ENCODE data around the gene ATF1. TPM values are rescaled to one million over a fixed set of nuclear protein-coding genes. Genes with fewer than 3 reads are reported as not detected.
"Not testable (repeated sequence)": the region's sequence is repeated elsewhere in the genome, so short reads cannot be mapped to it uniquely, and the experiment has no call there.

Gene ATF1
- total RNA-seq, 1 donor from 2014 or later = 25.0 TPM

DNA sequence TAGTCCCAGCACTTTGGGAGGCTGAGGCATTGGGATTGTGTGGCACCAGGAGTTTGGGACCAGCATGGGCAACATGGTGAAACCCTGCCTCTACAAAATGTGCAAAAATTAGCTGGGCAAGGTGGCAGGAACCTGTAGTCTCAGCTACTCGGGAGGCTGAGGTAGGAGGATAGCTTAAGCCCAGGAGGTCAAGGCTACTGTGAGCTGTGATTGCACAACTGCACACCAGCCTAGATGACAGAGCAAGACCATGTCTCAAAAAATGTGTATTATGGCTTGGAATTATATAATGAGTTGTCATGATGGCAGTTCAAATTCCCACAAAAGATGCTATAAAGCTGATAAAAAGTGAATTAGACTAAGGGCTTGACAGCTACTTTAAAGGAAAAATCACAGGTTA, 58.2 kb downstream of the ATF1 start:
- no peak overlapping the region for H3K4me3 ChIP-seq (ENCODE audit: insufficient read depth, low read depth, low read length)
- DNase-seq (ENCODE audit: low read depth) (no peak), FAIRE-seq (no peak)

DNA sequence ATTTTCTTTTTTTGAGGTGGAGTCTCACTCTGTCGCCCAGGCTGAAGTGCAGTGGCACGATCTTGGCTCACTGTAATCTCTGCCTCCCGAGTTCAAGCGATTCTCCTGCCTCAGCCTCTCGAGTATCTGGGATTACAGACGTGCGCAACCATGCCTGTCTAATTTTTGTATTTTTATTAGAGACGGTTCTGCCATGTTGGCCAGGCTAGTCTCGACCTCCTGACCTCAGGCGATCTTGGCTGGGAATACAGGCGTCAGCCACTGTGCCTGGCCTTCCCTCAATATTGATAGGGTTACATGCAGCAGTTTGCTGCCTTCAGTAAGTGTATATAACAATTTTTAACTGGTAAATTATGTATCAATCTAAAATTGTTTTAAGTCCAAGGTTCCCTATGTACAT, 59.8 kb downstream of the ATF1 start:
- not testable (repeated sequence) for H3K4me1 ChIP-seq (ENCODE audit: insufficient read depth, low read length); H3K27ac Mint-ChIP-seq (ENCODE audit: unreplicated experiment); H3K36me3 Mint-ChIP-seq (ENCODE audit: low read depth, unreplicated experiment); H3K9me3 Mint-ChIP-seq (ENCODE audit: unreplicated experiment); H3K79me2 ChIP-seq (ENCODE audit: insufficient read depth, low read length); H3K4me3 ChIP-seq (ENCODE audit: insufficient read depth, low read depth, low read length); H3K27me3 ChIP-seq (ENCODE audit: insufficient read depth, low read length); H3K4me3 Mint-ChIP-seq (ENCODE audit: unreplicated experiment); DNase-seq (ENCODE audit: low read depth); H3K9ac ChIP-seq (ENCODE audit: low read length); H2AFZ ChIP-seq (ENCODE audit: low read depth, low read length); H3K27me3 Mint-ChIP-seq (ENCODE audit: low read depth, unreplicated experiment); H4K20me1 ChIP-seq (ENCODE audit: insufficient read depth, low read length); H3K9me3 ChIP-seq (ENCODE audit: insufficient read depth, low read depth, low read length); H3K36me3 ChIP-seq (ENCODE audit: insufficient read depth, low read length); H3K27ac ChIP-seq (ENCODE audit: low read depth, low read length); H3K4me2 ChIP-seq (ENCODE audit: low read length); H3K4me1 Mint-ChIP-seq (ENCODE audit: low read depth, unreplicated experiment); FAIRE-seq

More for the DNA sequence above, 58.2 kb downstream of the ATF1 start:
- H2AFZ ChIP-seq (ENCODE audit: low read depth, low read length) = no peak overlapping the region
- Mint-ChIP-seq H3K27me3 (ENCODE audit: low read depth, unreplicated experiment) (no peaks in the 10 kb centered on the region), H3K9me3 (ENCODE audit: unreplicated experiment) (no peaks in the 10 kb centered on the region), H3K27ac (ENCODE audit: unreplicated experiment) (no peak overlapping the region), H3K4me1 (ENCODE audit: low read depth, unreplicated experiment) (no peaks in the 10 kb centered on the region), H3K4me3 (ENCODE audit: unreplicated experiment) (no peak overlapping the region), H3K36me3 (ENCODE audit: low read depth, unreplicated experiment) (peaks cover 5% of the 10 kb centered on the region)
- H4K20me1 ChIP-seq (ENCODE audit: insufficient read depth, low read length) = no peaks in the 10 kb centered on the region
- TF ChIP-seq, protein P1, sequence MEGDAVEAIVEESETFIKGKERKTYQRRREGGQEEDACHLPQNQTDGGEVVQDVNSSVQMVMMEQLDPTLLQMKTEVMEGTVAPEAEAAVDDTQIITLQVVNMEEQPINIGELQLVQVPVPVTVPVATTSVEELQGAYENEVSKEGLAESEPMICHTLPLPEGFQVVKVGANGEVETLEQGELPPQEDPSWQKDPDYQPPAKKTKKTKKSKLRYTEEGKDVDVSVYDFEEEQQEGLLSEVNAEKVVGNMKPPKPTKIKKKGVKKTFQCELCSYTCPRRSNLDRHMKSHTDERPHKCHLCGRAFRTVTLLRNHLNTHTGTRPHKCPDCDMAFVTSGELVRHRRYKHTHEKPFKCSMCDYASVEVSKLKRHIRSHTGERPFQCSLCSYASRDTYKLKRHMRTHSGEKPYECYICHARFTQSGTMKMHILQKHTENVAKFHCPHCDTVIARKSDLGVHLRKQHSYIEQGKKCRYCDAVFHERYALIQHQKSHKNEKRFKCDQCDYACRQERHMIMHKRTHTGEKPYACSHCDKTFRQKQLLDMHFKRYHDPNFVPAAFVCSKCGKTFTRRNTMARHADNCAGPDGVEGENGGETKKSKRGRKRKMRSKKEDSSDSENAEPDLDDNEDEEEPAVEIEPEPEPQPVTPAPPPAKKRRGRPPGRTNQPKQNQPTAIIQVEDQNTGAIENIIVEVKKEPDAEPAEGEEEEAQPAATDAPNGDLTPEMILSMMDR (IDR thresholded peaks at IDR 0.05; ENCODE audit: insufficient read depth, low read depth, low read length) = no peak
- TF ChIP-seq EZH2 (IDR thresholded peaks at IDR 0.05; ENCODE audit: insufficient read depth, low read length) = no peak
- no peaks in the 10 kb centered on the region for H3K79me2 ChIP-seq (ENCODE audit: insufficient read depth, low read length)
- H3K36me3 ChIP-seq (ENCODE audit: insufficient read depth, low read length) = no peaks in the 10 kb centered on the region
- H3K27me3 ChIP-seq (ENCODE audit: insufficient read depth, low read length) = no peaks in the 10 kb centered on the region
- H3K4me2 ChIP-seq (ENCODE audit: low read length) = no peak overlapping the region
- no peak overlapping the region for H3K27ac ChIP-seq (ENCODE audit: low read depth, low read length)
- no peaks in the 10 kb centered on the region for H3K4me1 ChIP-seq (ENCODE audit: insufficient read depth, low read length)
- no peaks in the 10 kb centered on the region for H3K9me3 ChIP-seq (ENCODE audit: insufficient read depth, low read depth, low read length)
- H3K9ac ChIP-seq (ENCODE audit: low read length) = no peak overlapping the region

DNA sequence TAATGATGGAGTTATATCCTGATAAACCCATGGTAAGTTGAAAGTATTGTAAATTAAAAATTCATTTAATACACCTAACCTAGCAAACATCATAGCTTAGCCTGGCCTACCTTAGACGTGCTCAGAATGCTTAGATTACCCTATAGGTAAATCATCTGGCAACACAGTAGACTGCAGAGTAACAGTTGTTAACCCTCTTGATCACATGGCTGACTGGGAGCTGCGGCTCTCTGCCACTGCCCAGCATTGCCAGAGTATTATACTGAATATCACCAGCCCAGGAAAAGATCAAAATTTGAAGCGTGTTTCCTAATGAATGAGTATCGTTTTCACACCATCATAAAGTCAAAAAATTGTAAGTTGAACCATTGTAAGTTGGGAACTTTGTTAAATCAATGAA, 61.0 kb downstream of the ATF1 start:
- FAIRE-seq (no peak), DNase-seq (ENCODE audit: low read depth) (no peak)
- Histone ChIP-seq H3K79me2 (ENCODE audit: insufficient read depth, low read length) (no peaks in the 10 kb centered on the region), H3K4me1 (ENCODE audit: insufficient read depth, low read length) (no peaks in the 10 kb centered on the region), H2AFZ (ENCODE audit: low read depth, low read length) (no peak overlapping the region), H3K9me3 (ENCODE audit: insufficient read depth, low read depth, low read length) (no peaks in the 10 kb centered on the region), H3K36me3 (ENCODE audit: insufficient read depth, low read length) (no peaks in the 10 kb centered on the region), H3K27me3 (ENCODE audit: insufficient read depth, low read length) (no peaks in the 10 kb centered on the region), H3K4me3 (ENCODE audit: insufficient read depth, low read depth, low read length) (no peak overlapping the region), H3K4me2 (ENCODE audit: low read length) (no peak overlapping the region), H3K9ac (ENCODE audit: low read length) (no peak overlapping the region), H3K27ac (ENCODE audit: low read depth, low read length) (no peak overlapping the region), H4K20me1 (ENCODE audit: insufficient read depth, low read length) (no peaks in the 10 kb centered on the region)
- no peak for TF ChIP-seq EZH2 (IDR thresholded peaks at IDR 0.05; ENCODE audit: insufficient read depth, low read length)
- TF ChIP-seq, protein P1 (IDR thresholded peaks at IDR 0.05; ENCODE audit: insufficient read depth, low read depth, low read length) = no peak
- Mint-ChIP-seq H3K4me3 (ENCODE audit: unreplicated experiment) (peak overlapping the region; percentile 6), H3K27me3 (ENCODE audit: low read depth, unreplicated experiment) (peaks cover 2% of the 10 kb centered on the region), H3K27ac (ENCODE audit: unreplicated experiment) (peak overlapping the region; percentile 59), H3K4me1 (ENCODE audit: low read depth, unreplicated experiment) (no peaks in the 10 kb centered on the region), H3K36me3 (ENCODE audit: low read depth, unreplicated experiment) (no peaks in the 10 kb centered on the region), H3K9me3 (ENCODE audit: unreplicated experiment) (no peaks in the 10 kb centered on the region)
